GM23338 (cell line): ENCODE data around the gene RYR2. TPM values are rescaled to one million over a fixed set of nuclear protein-coding genes. Genes with fewer than 3 reads are reported as not detected.

Experiments used
- ATAC-seq: fragments of 200-7000 bp; cut with Tn5 transposase; 3 replicates; pipeline ENCODE4 v1.9.1; 2020
- DNase-seq: peaks from one replicate; pipeline ENCODE4 v3.0.0-alpha.2; 2015; ENCODE audit warnings: low spot score
- H2AFZ ChIP-seq: fragments of 200-600 bp; sonication (generic); 2 replicates; pipeline ENCODE4 v1.8.0; 2016; ENCODE audit warnings: antibody characterized with exemption, mild to moderate bottlenecking, moderate library complexity
- H3F3A ChIP-seq: fragments of 200-600 bp; sonication (generic); replicated peaks from 2 replicates; pipeline ENCODE4 v1.8.0; 2017; ENCODE audit warnings: antibody characterized with exemption, mixed run types, low read depth
- H3K27ac ChIP-seq: fragments of 200-600 bp; sonication (generic); 2 replicates; pipeline ENCODE4 v1.6.1; 2016; ENCODE audit warnings: low read depth
- H3K27me3 ChIP-seq: fragments of 200-600 bp; sonication (generic); 2 replicates; pipeline ENCODE4 v1.8.0; 2016; ENCODE audit warnings: mild to moderate bottlenecking, mixed run types, moderate library complexity; ENCODE audit not compliant: insufficient read depth
- H3K36me3 ChIP-seq: fragments of 200-600 bp; sonication (generic); 2 replicates; pipeline ENCODE4 v1.8.0; 2016; ENCODE audit warnings: mild to moderate bottlenecking; ENCODE audit not compliant: insufficient read depth
- H3K4me1 ChIP-seq: fragments of 200-600 bp; sonication (generic); 2 replicates; pipeline ENCODE4 v1.8.0; 2016; ENCODE audit warnings: mild to moderate bottlenecking, moderate library complexity; ENCODE audit not compliant: insufficient read depth
- H3K4me2 ChIP-seq: fragments of 200-600 bp; sonication (generic); 2 replicates; pipeline ENCODE4 v1.7.1; 2017; ENCODE audit warnings: mixed run types
- H3K4me3 ChIP-seq: fragments of 200-600 bp; sonication (generic); 2 replicates; pipeline ENCODE4 v1.6.1; 2016; ENCODE audit warnings: mixed run types
- H3K79me2 ChIP-seq: fragments of 200-600 bp; sonication (generic); replicated peaks from 2 replicates; pipeline ENCODE4 v1.8.0; 2017; ENCODE audit warnings: mild to moderate bottlenecking; ENCODE audit not compliant: insufficient read depth
- H3K9me2 ChIP-seq: fragments of 200-600 bp; sonication (generic); 2 replicates; pipeline ENCODE4 v1.8.0; 2017; ENCODE audit not compliant: insufficient read depth
- H4K20me1 ChIP-seq: fragments of 200-600 bp; sonication (generic); replicated peaks from 2 replicates; pipeline ENCODE4 v1.8.0; 2017; ENCODE audit warnings: mild to moderate bottlenecking; ENCODE audit not compliant: insufficient read depth
- H3K27ac Mint-ChIP-seq: 2 replicates; pipeline ENCODE4 v1.8.0; 2020; ENCODE audit warnings: inconsistent platforms, mild to moderate bottlenecking, moderate library complexity, mixed read lengths
- H3K27me3 Mint-ChIP-seq: 3 replicates; pipeline ENCODE4 v1.8.0; 2022; ENCODE audit warnings: low read depth, mild to moderate bottlenecking, moderate library complexity, mixed read lengths, inconsistent platforms; ENCODE audit not compliant: insufficient read depth, poor library complexity
- H3K36me3 Mint-ChIP-seq: 3 replicates; pipeline ENCODE4 v1.8.0; 2021; ENCODE audit warnings: low read depth, mild to moderate bottlenecking, inconsistent platforms, moderate library complexity, mixed read lengths
- H3K4me1 Mint-ChIP-seq: 3 replicates; pipeline ENCODE4 v1.8.0; 2020; ENCODE audit warnings: mild to moderate bottlenecking, inconsistent platforms, mixed read lengths
- H3K4me3 Mint-ChIP-seq: 3 replicates; pipeline ENCODE4 v1.8.0; 2021; ENCODE audit warnings: moderate library complexity, mild to moderate bottlenecking, inconsistent platforms, mixed read lengths
- H3K9me3 Mint-ChIP-seq: 3 replicates; pipeline ENCODE4 v1.8.0; 2020; ENCODE audit warnings: moderate library complexity, mild to moderate bottlenecking, inconsistent platforms, mixed read lengths
- CREB1 ChIP-seq: fragments of 250-450 bp; sonication (Bioruptor Pico); IDR thresholded peaks from 2 replicates; pipeline ENCODE4 v1.5.0; 2020; ENCODE audit warnings: low read depth, mild to moderate bottlenecking, moderate library complexity
- CTCF ChIP-seq, 2 experiments: fragments of 200-600 bp in 1 of 2; sonication (generic) in 1 of 2; conservative IDR thresholded peaks; 2 replicates each; pipeline versions ENCODE4 v1.5.1 to v1.6.1; 2016 to 2017; ENCODE audit warnings: antibody characterized with exemption in 2 of 2, low read depth in 2 of 2, mild to moderate bottlenecking in 2 of 2, moderate library complexity in 1 of 2
- ETS1 ChIP-seq: IDR thresholded peaks from 2 replicates; pipeline ENCODE4 v1.6.1; 2016; ENCODE audit warnings: antibody characterized with exemption
- EZH2 ChIP-seq: fragments of 200-600 bp; sonication (generic); IDR thresholded peaks from one replicate; pipeline ENCODE4 v1.8.0; 2017; ENCODE audit warnings: antibody characterized with exemption, mild to moderate bottlenecking, low read depth; ENCODE audit not compliant: unreplicated experiment
- EZH2phosphoT487 ChIP-seq: fragments of 200-600 bp; sonication (generic); IDR thresholded peaks from one replicate; pipeline ENCODE4 v1.8.1; 2018; ENCODE audit warnings: antibody characterized with exemption; ENCODE audit not compliant: unreplicated experiment
- JUNB ChIP-seq: IDR thresholded peaks from one replicate; pipeline ENCODE4 v1.6.1; 2016; ENCODE audit warnings: antibody characterized with exemption; ENCODE audit not compliant: unreplicated experiment
- NANOG ChIP-seq: IDR thresholded peaks from 2 replicates; pipeline ENCODE4 v1.6.1; 2016; ENCODE audit warnings: antibody characterized with exemption, borderline replicate concordance
- POLR2AphosphoS5 ChIP-seq: IDR thresholded peaks from 2 replicates; pipeline ENCODE4 v1.6.1; 2016; ENCODE audit warnings: antibody characterized with exemption, low read depth
- STAT1 ChIP-seq: IDR thresholded peaks from one replicate; pipeline ENCODE4 v1.6.1; 2016; ENCODE audit warnings: antibody characterized with exemption; ENCODE audit not compliant: unreplicated experiment
- ZNF114 ChIP-seq: fragments of 250-450 bp; sonication (Bioruptor Pico); IDR thresholded peaks from 2 replicates; pipeline ENCODE4 v1.5.0; 2020; ENCODE audit warnings: mild to moderate bottlenecking, moderate library complexity
- ZNF331 ChIP-seq: fragments of 250-450 bp; sonication (Bioruptor Pico); IDR thresholded peaks from 2 replicates; pipeline ENCODE4 v1.5.0; 2020; ENCODE audit warnings: low read depth, mild to moderate bottlenecking, moderate library complexity
- ZNF462 ChIP-seq: fragments of 250-450 bp; sonication (Bioruptor Pico); IDR thresholded peaks from 2 replicates; pipeline ENCODE4 v1.5.0; 2020; ENCODE audit warnings: mild to moderate bottlenecking, moderate library complexity
- polyA plus RNA-seq: library from polyadenylated mRNA; unstranded; fragments of >200 nt; fragmentation: Nextera tagmentation; extraction: Ambion mirVana; gene quantifications from 2 replicates; pipeline ENCODE4 v1.2.1, GENCODE V29; 2016
- total RNA-seq: library from RNA; depleted of rRNA; stranded (reverse); fragments of >200 nt; shearing (Covaris generic); gene quantifications from 2 replicates; pipeline ENCODE4 v1.2.3, GENCODE V29; 2014
- TF ChIP-seq, protein P1 (sequence below): IDR thresholded peaks from one replicate; pipeline ENCODE4 v1.6.1; 2018; ENCODE audit warnings: antibody characterized with exemption; ENCODE audit not compliant: unreplicated experiment

The RYR2 gene
- total and polyA plus RNA-seq, 2 experiments from 2014 or later: 8.9 to 10.0 TPM

DNA sequence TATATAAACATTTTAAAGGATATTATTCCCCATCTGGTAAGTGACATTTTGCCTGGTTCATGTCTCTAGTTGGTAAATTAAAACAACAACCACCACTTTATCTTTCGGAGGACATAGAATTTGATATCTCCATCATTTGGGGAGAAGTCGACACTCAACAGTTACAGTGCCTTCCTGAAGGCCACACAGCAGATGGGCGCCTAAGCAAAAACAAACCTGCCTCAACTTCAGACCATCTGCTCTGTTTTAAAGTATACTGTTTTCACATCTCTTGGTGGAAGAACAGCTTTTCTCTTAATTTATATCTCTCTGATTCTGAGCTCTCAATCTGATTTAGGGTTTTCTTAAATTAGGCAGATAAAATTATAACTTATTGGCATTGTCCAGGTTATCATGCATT, 282.2 kb downstream of the RYR2 start:
- ATAC-seq: no peak
- H3K27ac Mint-ChIP-seq: no peak overlapping the region
- no peaks in the 10 kb centered on the region; the same call in 2 of the 3 replicates for H3K36me3 Mint-ChIP-seq
- no peaks in the 10 kb centered on the region; the same call in 2 of the 3 replicates for H3K9me3 Mint-ChIP-seq
- peaks cover 5% of the 10 kb centered on the region for H3K27me3 Mint-ChIP-seq
- no peak overlapping the region for H2AFZ ChIP-seq
- H3K4me3 Mint-ChIP-seq: no peak overlapping the region
- H3K79me2 ChIP-seq: 0 out of 2 replicates have a peak, but pooled peaks cover 7% of the 10 kb centered on the region
- no peak overlapping the region for H3K4me2 ChIP-seq
- H3F3A ChIP-seq: no peaks in the 10 kb centered on the region
- no peak overlapping the region for H3K27ac ChIP-seq
- H3K4me1 Mint-ChIP-seq: no peaks in the 10 kb centered on the region
- no peak for TF ChIP-seq ETS1
- no peak for TF ChIP-seq CTCF (conservative IDR thresholded peaks at IDR 0.05; ENCODE audit: low read depth in 2 of 2)
- no peak for TF ChIP-seq ZNF462
- TF ChIP-seq NANOG: no peak
- no peak for TF ChIP-seq JUNB
- no peak for TF ChIP-seq ZNF114 (CRISPR knock-in tag)
- TF ChIP-seq CREB1 (CRISPR knock-in tag): no peak
- no peak for TF ChIP-seq ZNF331 (CRISPR knock-in tag)
- TF ChIP-seq STAT1: no peak
- TF ChIP-seq EZH2: no peak
- TF ChIP-seq POLR2AphosphoS5: no peak
- TF ChIP-seq, protein P1, sequence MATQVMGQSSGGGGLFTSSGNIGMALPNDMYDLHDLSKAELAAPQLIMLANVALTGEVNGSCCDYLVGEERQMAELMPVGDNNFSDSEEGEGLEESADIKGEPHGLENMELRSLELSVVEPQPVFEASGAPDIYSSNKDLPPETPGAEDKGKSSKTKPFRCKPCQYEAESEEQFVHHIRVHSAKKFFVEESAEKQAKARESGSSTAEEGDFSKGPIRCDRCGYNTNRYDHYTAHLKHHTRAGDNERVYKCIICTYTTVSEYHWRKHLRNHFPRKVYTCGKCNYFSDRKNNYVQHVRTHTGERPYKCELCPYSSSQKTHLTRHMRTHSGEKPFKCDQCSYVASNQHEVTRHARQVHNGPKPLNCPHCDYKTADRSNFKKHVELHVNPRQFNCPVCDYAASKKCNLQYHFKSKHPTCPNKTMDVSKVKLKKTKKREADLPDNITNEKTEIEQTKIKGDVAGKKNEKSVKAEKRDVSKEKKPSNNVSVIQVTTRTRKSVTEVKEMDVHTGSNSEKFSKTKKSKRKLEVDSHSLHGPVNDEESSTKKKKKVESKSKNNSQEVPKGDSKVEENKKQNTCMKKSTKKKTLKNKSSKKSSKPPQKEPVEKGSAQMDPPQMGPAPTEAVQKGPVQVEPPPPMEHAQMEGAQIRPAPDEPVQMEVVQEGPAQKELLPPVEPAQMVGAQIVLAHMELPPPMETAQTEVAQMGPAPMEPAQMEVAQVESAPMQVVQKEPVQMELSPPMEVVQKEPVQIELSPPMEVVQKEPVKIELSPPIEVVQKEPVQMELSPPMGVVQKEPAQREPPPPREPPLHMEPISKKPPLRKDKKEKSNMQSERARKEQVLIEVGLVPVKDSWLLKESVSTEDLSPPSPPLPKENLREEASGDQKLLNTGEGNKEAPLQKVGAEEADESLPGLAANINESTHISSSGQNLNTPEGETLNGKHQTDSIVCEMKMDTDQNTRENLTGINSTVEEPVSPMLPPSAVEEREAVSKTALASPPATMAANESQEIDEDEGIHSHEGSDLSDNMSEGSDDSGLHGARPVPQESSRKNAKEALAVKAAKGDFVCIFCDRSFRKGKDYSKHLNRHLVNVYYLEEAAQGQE: no peak
- TF ChIP-seq EZH2phosphoT487: no peak
- no peak for DNase-seq
- H3K4me3 ChIP-seq: no peak overlapping the region
- no peaks in the 10 kb centered on the region for H3K9me2 ChIP-seq
- no peaks in the 10 kb centered on the region for H4K20me1 ChIP-seq
- no peaks in the 10 kb centered on the region for H3K27me3 ChIP-seq
- H3K4me1 ChIP-seq: no peaks in the 10 kb centered on the region
- no peaks in the 10 kb centered on the region for H3K36me3 ChIP-seq
